ENCODE data around the gene SUSD6.
A peak's percentile ranks its signal among the peaks of the same experiment; 100 is the strongest.

Gene SUSD6

GRCh38 chr14:69611172-69612013, at the start of gene SUSD6:
Gene SUSD6 (plus strand): TSS chr14:69611596. CDS start chr14:69658593, 46,997 bp downstream.
- peak; percentile 76 to 82 for DNase-seq (ENCODE audit: low read depth in 2 of 2)

- DNase-seq (ENCODE audit: low read depth in 2 of 2), result no peak
Measured at GRCh38 chr14:69561893-69562292, 49.5 kb upstream of the SUSD6 start.

- DNase-seq (ENCODE audit: low read depth in 2 of 2), result no peak
Measured at GRCh38 chr14:69567563-69567962, 43.8 kb upstream of the SUSD6 start.

GRCh38 chr14:69569859-69570258, 41.5 kb upstream of the SUSD6 start:
- DNase-seq (ENCODE audit: low read depth in 2 of 2), result no peak

- no peak for DNase-seq (ENCODE audit: low read depth in 2 of 2)
Measured at GRCh38 chr14:69570836-69571330, 40.5 kb upstream of the SUSD6 start.

- no peak for DNase-seq (ENCODE audit: low read depth in 2 of 2)
Measured at GRCh38 chr14:69571449-69572029, 39.9 kb upstream of the SUSD6 start.

GRCh38 chr14:69572030-69572840, 39.2 kb upstream of the SUSD6 start:
- DNase-seq (ENCODE audit: low read depth in 2 of 2), result no peak

GRCh38 chr14:69572841-69573135, 38.6 kb upstream of the SUSD6 start:
- no peak for DNase-seq (ENCODE audit: low read depth in 2 of 2)

- DNase-seq (ENCODE audit: low read depth in 2 of 2), result no peak
Measured at GRCh38 chr14:69573205-69573830, 38.1 kb upstream of the SUSD6 start.

GRCh38 chr14:69573831-69574262, 37.5 kb upstream of the SUSD6 start:
- no peak for DNase-seq (ENCODE audit: low read depth in 2 of 2)

- DNase-seq (ENCODE audit: low read depth in 2 of 2), result peak; percentile 36 to 51
Measured at GRCh38 chr14:69574263-69574953, 37.0 kb upstream of the SUSD6 start, which contains the start of gene CCDC177. Gene CCDC177 (minus strand): TSS chr14:69574871. CDS start chr14:69573622, 1,249 bp downstream.

GRCh38 chr14:69574954-69575295, 36.5 kb upstream of the SUSD6 start:
- DNase-seq (ENCODE audit: low read depth in 2 of 2), result no peak

- DNase-seq (ENCODE audit: low read depth in 2 of 2), result no peak
Measured at GRCh38 chr14:69579476-69579875, 31.9 kb upstream of the SUSD6 start.

GRCh38 chr14:69580009-69580577, 31.3 kb upstream of the SUSD6 start:
- no peak for DNase-seq (ENCODE audit: low read depth in 2 of 2)

- no peak for DNase-seq (ENCODE audit: low read depth in 2 of 2)
Measured at GRCh38 chr14:69581316-69581935, 30.0 kb upstream of the SUSD6 start.

GRCh38 chr14:69582212-69582611, 29.2 kb upstream of the SUSD6 start:
- no peak for DNase-seq (ENCODE audit: low read depth in 2 of 2)

GRCh38 chr14:69582829-69583228, 28.6 kb upstream of the SUSD6 start:
- DNase-seq (ENCODE audit: low read depth in 2 of 2), result no peak

- no peak for DNase-seq (ENCODE audit: low read depth in 2 of 2)
Measured at GRCh38 chr14:69584389-69584788, 27.0 kb upstream of the SUSD6 start.

GRCh38 chr14:69586404-69586803, 25.0 kb upstream of the SUSD6 start:
- no peak for DNase-seq (ENCODE audit: low read depth in 2 of 2)

- no peak for DNase-seq (ENCODE audit: low read depth in 2 of 2)
Measured at GRCh38 chr14:69587389-69587788, 24.0 kb upstream of the SUSD6 start.

GRCh38 chr14:69591317-69591716, 20.1 kb upstream of the SUSD6 start:
- no peak for DNase-seq (ENCODE audit: low read depth in 2 of 2)
